Motor neuron (in vitro differentiated cells): Measurements from ENCODE around the gene CSPG4. TPM values are rescaled to one million over a fixed set of nuclear protein-coding genes. Genes with fewer than 3 reads are reported as not detected.
"Not testable (repeated sequence)": the region's sequence is repeated elsewhere in the genome, so short reads cannot be mapped to it uniquely, and the experiment has no call there.

Experiments
- ATAC-seq, 8 experiments: fragments of 200-7000 bp; cut with Tn5 transposase; replicated peaks in 6 of 8; 2 replicates each; pipeline ENCODE4 v1.8.0; 2021; ENCODE audit warnings: mild to moderate bottlenecking in 8 of 8, moderate library complexity in 8 of 8
- H3K27ac ChIP-seq, 2 donors: fragments of 250-450 bp; sonication (Bioruptor Pico); 2 replicates each; pipeline ENCODE4 v1.9.0; 2021; ENCODE audit warnings: antibody characterized with exemption in 2 of 2, mild to moderate bottlenecking in 2 of 2, moderate library complexity in 1 of 2
- H3K4me1 ChIP-seq, 2 donors: fragments of 250-450 bp; sonication (Bioruptor Pico); replicated peaks in 1 of 2; 2 replicates each; pipeline ENCODE4 v1.6.1; 2021; ENCODE audit warnings: antibody characterized with exemption in 2 of 2, mild to moderate bottlenecking in 2 of 2, moderate library complexity in 1 of 2
- H3K4me3 ChIP-seq, 5 donors: fragments of 250-450 bp; sonication (Bioruptor Pico); 2 replicates each; pipeline ENCODE4 v1.9.0; 2021; ENCODE audit warnings: antibody characterized with exemption in 5 of 5, mild to moderate bottlenecking in 5 of 5, moderate library complexity in 4 of 5
- WGBS, 10 experiments: fragments of 450-650 bp; shearing (Covaris generic); methylation state at CpG; one replicate each; pipeline ENCODE4 v1.0.0; 2022; 5-methylcytosine and 5-hydroxymethylcytosine counted together
- in situ Hi-C, 9 experiments: fragments of 400-800 bp; cut with MboI; loops; one replicate each; pipeline ENCODE4 v1.15.0; 2021; ENCODE audit warnings: low sequenced_read_pairs in 9 of 9, low pct_unique_long_range_greater_than_20kb in 2 of 9; ENCODE audit not compliant: unreplicated experiment in 9 of 9
- total RNA-seq, 8 experiments: library from RNA; unstranded; fragments of 300-600 nt; gene quantifications; 2 replicates each; pipeline versions ENCODE4 v1.2.3 to v1.2.4, GENCODE V29; 2022

Gene CSPG4
- total RNA-seq, 8 experiments from 2014 or later = 0.05 to 5.5 (median 1.1) TPM

GRCh38 chr15:75683646-75684312, 28.9 kb downstream of the CSPG4 start:
- H3K4me3 ChIP-seq, H3K27ac ChIP-seq, H3K4me1 ChIP-seq: not testable (repeated sequence)
- peak; percentile 49 to 93 (median 80) for ATAC-seq
- in situ Hi-C loops = loop anchor here in 2 of 9 experiments (25.0 kb wide), 1 partner anchor 129 kb away; no protein-coding TSS in a partner anchor
- WGBS, 10 experiments = 100% methylated on average over 1 of the region's 14 CpGs; no CpG with 5 or more reads in 9 of the 10 experiments

- Histone ChIP-seq H3K27ac (no peak overlapping the region), H3K4me1 (peaks cover 3 to 11% of the 10 kb centered on the region in 2 donors), H3K4me3 (no peak overlapping the region)
- 75 to 100% (median 89%) methylated on average over 2 to 5 of the region's 40 CpGs; no CpG with 5 or more reads in 7 of the 10 experiments for WGBS, 10 experiments
- in situ Hi-C loops = loop anchor here in 2 of 9 experiments (25.0 kb wide), 1 partner anchor 130 kb away; no protein-coding TSS in a partner anchor
- no peak for ATAC-seq
Observed at GRCh38 chr15:75682181-75683135, 30.2 kb downstream of the CSPG4 start.

- H3K27ac ChIP-seq = no peak overlapping the region
- in situ Hi-C loops = loop anchor here in 2 of 9 experiments (25.0 kb wide), 1 partner anchor 132 kb away; no protein-coding TSS in a partner anchor
- H3K4me3 ChIP-seq = no peak overlapping the region
- 70 to 100% (median 77%) methylated on average over 2 to 6 of the region's 11 CpGs; no CpG with 5 or more reads in 5 of the 10 experiments for WGBS, 10 experiments
- H3K4me1 ChIP-seq = peaks cover 3 to 13% of the 10 kb centered on the region in 2 donors
- no peak for ATAC-seq
Observed at GRCh38 chr15:75680007-75680789, 32.5 kb downstream of the CSPG4 start.

- not testable (repeated sequence) for H3K27ac ChIP-seq, ATAC-seq, H3K4me3 ChIP-seq
- in situ Hi-C loops = loop anchor here in 2 of 9 experiments (25.0 kb wide), 1 partner anchor 134 kb away; no protein-coding TSS in a partner anchor
- WGBS, 10 experiments = 87 to 100% (median 92%) methylated on average over 1 to 5 of the region's 6 CpGs; no CpG with 5 or more reads in 2 of the 10 experiments
- peaks cover 0 to 17% of the 10 kb centered on the region in 2 donors for H3K4me1 ChIP-seq
Observed at GRCh38 chr15:75678324-75678690, 34.3 kb downstream of the CSPG4 start.

GRCh38 chr15:75677465-75678323, 35.0 kb downstream of the CSPG4 start:
- 67 to 100% (median 90%) methylated on average over 1 to 5 of the region's 16 CpGs; no CpG with 5 or more reads in 6 of the 10 experiments for WGBS, 10 experiments
- Histone ChIP-seq H3K4me3 (no peak overlapping the region), H3K4me1 (peaks cover 0 to 19% of the 10 kb centered on the region in 2 donors), H3K27ac (no peak overlapping the region)
- ATAC-seq = peak in 1 of 8 experiments; percentile 3
- in situ Hi-C loops = loop anchor here in 2 of 9 experiments (25.0 kb wide), 1 partner anchor 135 kb away; no protein-coding TSS in a partner anchor

- H3K4me3 ChIP-seq = no peak overlapping the region
- 50 to 100% (median 88%) methylated on average over 1 to 9 of the region's 30 CpGs; no CpG with 5 or more reads in 4 of the 10 experiments for WGBS, 10 experiments
- no peak overlapping the region for H3K27ac ChIP-seq
- in situ Hi-C loops = loop anchor here in 2 of 9 experiments (25.0 kb wide), 1 partner anchor 135 kb away; no protein-coding TSS in a partner anchor
- ATAC-seq = peak in 1 of 8 experiments; percentile 5
- H3K4me1 ChIP-seq = peaks cover 0 to 19% of the 10 kb centered on the region in 2 donors
Observed at GRCh38 chr15:75676688-75677464, 35.8 kb downstream of the CSPG4 start.

DNA sequence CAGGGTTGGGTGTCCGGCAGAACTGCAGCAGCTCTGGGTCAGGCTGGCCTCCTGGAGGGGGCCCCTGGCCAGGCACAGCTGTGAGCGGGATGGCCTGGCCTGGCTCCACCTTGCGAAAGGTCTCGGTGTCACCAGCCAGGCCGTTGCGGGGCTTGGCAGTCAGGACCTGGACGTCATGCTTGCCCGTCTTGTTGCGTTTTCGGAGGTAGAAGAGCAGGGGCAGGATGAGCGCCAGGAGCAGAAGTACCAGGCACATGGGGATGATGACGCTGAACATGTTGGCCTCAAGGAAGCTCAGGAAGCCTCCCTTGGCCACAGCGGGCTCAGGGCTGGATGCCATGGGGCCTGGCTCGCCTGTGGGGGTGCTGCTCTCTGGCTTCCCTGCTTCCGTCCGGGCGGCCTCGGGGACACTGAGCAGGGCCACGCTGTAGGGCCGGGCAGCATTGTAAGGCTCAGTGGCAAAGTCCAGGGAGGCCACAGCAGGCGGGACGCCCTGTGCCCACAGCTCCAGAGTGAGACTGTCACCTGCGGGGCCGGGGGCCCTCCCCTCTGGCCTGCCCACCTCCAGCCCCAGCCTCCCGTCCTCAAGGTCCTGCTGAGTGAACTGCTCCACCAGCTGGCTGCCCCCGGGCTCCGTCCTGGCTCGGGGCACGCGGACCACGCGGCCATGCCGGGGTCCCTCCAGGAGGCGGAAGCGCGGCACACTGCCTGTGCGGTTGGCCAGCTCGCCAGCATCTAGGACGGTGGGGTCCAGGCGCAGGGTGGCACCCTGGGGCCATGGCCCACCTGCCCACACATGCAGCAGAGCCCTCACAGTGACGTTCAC, 36.9 kb downstream of the CSPG4 start:
- H3K4me3 ChIP-seq = no peak overlapping the region
- H3K4me1 ChIP-seq = peaks cover 0 to 19% of the 10 kb centered on the region in 2 donors
- peak in 1 of 8 experiments; percentile 5 for ATAC-seq
- 80 to 100% (median 85%) methylated on average over 1 to 5 of the region's 41 CpGs; no CpG with 5 or more reads in 5 of the 10 experiments for WGBS, 10 experiments
- H3K27ac ChIP-seq = no peak overlapping the region
- in situ Hi-C loops = loop anchor here in 2 of 9 experiments (25.0 kb wide), 1 partner anchor 137 kb away; no protein-coding TSS in a partner anchor

DNA sequence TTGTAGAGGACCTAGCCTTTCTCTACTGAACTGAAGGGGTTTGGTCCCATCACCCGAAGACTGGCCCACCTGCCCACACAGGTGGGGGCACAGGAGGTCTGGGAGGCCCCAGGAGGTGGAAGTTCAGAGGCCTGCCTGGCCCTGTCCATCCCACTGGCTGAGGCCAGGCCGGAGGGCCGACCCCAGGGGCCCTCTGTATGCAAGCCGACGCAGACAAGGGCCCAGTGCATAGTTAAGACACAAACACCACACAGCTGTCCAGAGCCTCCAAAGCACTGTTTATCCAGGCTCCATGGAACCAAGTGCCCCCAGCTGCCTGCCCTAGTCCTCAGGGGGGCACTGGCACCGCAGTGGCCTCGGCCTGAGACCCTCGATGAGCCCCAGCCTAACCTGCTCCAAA, 38.3 kb downstream of the CSPG4 start:
- in situ Hi-C loops = no loop called here
- H3K27ac ChIP-seq = no peak overlapping the region
- WGBS, 10 experiments = 66 to 100% (median 96%) methylated on average over 1 to 7 of the region's 8 CpGs; no CpG with 5 or more reads in 6 of the 10 experiments
- no peak overlapping the region for H3K4me3 ChIP-seq
- no peak for ATAC-seq
- peaks cover 0 to 19% of the 10 kb centered on the region in 2 donors for H3K4me1 ChIP-seq

DNA sequence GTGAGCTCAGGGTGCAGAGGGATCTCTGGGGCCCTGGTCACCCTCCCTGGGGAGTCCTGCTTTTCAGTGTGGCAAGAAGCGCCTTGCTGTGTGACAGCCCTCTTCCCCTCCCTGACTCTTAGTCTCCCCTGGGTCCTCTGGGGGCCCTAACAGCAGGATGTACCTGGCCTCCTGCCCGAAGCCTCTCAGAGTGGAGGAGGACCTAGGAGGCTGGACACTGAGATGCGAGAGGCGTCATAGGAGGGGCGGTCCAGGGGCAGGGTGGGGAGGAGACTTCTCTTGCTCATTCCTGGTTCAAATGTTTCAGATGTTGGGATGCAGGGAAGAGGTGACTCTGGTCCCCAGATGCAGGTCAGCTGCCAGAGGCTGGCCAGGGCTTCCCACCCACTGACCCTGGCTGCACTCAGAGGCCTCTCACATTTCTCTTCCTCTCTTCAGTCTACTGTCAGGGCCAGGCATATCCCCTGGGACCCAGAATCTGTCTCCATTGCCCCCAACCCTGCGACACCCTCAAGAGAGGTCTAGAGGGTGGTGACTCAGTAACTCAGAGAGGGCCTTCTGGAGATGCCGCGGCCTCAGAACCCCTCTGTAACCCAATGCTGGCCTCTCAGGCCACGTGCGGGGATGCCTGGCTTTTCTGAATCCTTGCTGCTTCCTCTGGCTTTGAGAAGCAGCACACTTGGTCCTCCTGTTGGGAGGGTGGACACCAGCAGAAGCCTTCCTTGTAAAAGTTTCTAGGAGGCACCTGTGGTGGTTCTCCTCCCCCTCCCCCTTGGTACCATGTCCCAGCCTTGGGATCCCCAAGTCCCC, 39.0 kb downstream of the CSPG4 start:
- peaks cover 0 to 19% of the 10 kb centered on the region in 2 donors for H3K4me1 ChIP-seq
- no peak overlapping the region for H3K4me3 ChIP-seq
- 17 to 76% methylated on average over 1 to 2 of the region's 10 CpGs; no CpG with 5 or more reads in 8 of the 10 experiments for WGBS, 10 experiments
- in situ Hi-C loops = no loop called here
- ATAC-seq = peak in 7 of 8 experiments; percentile 8 to 87 (median 36)
- H3K27ac ChIP-seq = no peak overlapping the region
